Measurements from ENCODE around the gene ENDOU.

The ENDOU gene

GRCh38 chr12:47710278-47710677 lies 15.0 kb downstream of the ENDOU start:
- Histone ChIP-seq H3K4me1 (ENCODE audit: control insufficient read depth, insufficient read depth, low read length) (no peaks in the 10 kb centered on the region), H3K27me3 (ENCODE audit: control insufficient read depth, insufficient read depth, low read length) (no peaks in the 10 kb centered on the region), H3K36me3 (ENCODE audit: control insufficient read depth, insufficient read depth, low read length) (no peaks in the 10 kb centered on the region), H3K9me3 (ENCODE audit: control insufficient read depth, insufficient read depth, low read length) (no peaks in the 10 kb centered on the region), H3K9ac (ENCODE audit: low read depth, low read length) (no peak overlapping the region), H3K4me3 (ENCODE audit: low read depth, low read length) (no peak overlapping the region)

GRCh38 chr12:47709671-47710070 lies 15.6 kb downstream of the ENDOU start:
- Histone ChIP-seq H3K36me3 (ENCODE audit: control insufficient read depth, insufficient read depth, low read length) (no peaks in the 10 kb centered on the region), H3K4me3 (ENCODE audit: low read depth, low read length) (no peak overlapping the region), H3K9ac (ENCODE audit: low read depth, low read length) (no peak overlapping the region), H3K27me3 (ENCODE audit: control insufficient read depth, insufficient read depth, low read length) (no peaks in the 10 kb centered on the region), H3K9me3 (ENCODE audit: control insufficient read depth, insufficient read depth, low read length) (no peaks in the 10 kb centered on the region), H3K4me1 (ENCODE audit: control insufficient read depth, insufficient read depth, low read length) (no peaks in the 10 kb centered on the region)

GRCh38 chr12:47709237-47709636 lies 16.1 kb downstream of the ENDOU start:
- Histone ChIP-seq H3K4me1 (ENCODE audit: control insufficient read depth, insufficient read depth, low read length) (no peaks in the 10 kb centered on the region), H3K36me3 (ENCODE audit: control insufficient read depth, insufficient read depth, low read length) (no peaks in the 10 kb centered on the region), H3K4me3 (ENCODE audit: low read depth, low read length) (no peak overlapping the region), H3K9me3 (ENCODE audit: control insufficient read depth, insufficient read depth, low read length) (no peaks in the 10 kb centered on the region), H3K9ac (ENCODE audit: low read depth, low read length) (no peak overlapping the region), H3K27me3 (ENCODE audit: control insufficient read depth, insufficient read depth, low read length) (no peaks in the 10 kb centered on the region)

GRCh38 chr12:47707905-47708543 lies 17.3 kb downstream of the ENDOU start:
- no peaks in the 10 kb centered on the region for H3K9me3 ChIP-seq (ENCODE audit: control insufficient read depth, insufficient read depth, low read length)
- no peaks in the 10 kb centered on the region for H3K36me3 ChIP-seq (ENCODE audit: control insufficient read depth, insufficient read depth, low read length)
- H3K4me1 ChIP-seq (ENCODE audit: control insufficient read depth, insufficient read depth, low read length) = no peaks in the 10 kb centered on the region
- H3K4me3 ChIP-seq (ENCODE audit: low read depth, low read length) = no peak overlapping the region
- no peak overlapping the region for H3K9ac ChIP-seq (ENCODE audit: low read depth, low read length)
- no peaks in the 10 kb centered on the region for H3K27me3 ChIP-seq (ENCODE audit: control insufficient read depth, insufficient read depth, low read length)

GRCh38 chr12:47707355-47707754 lies 17.9 kb downstream of the ENDOU start:
- Histone ChIP-seq H3K27me3 (ENCODE audit: control insufficient read depth, insufficient read depth, low read length) (no peaks in the 10 kb centered on the region), H3K9ac (ENCODE audit: low read depth, low read length) (no peak overlapping the region), H3K4me3 (ENCODE audit: low read depth, low read length) (no peak overlapping the region), H3K36me3 (ENCODE audit: control insufficient read depth, insufficient read depth, low read length) (no peaks in the 10 kb centered on the region), H3K9me3 (ENCODE audit: control insufficient read depth, insufficient read depth, low read length) (no peaks in the 10 kb centered on the region), H3K4me1 (ENCODE audit: control insufficient read depth, insufficient read depth, low read length) (no peaks in the 10 kb centered on the region)

- no peaks in the 10 kb centered on the region for H3K27me3 ChIP-seq (ENCODE audit: control insufficient read depth, insufficient read depth, low read length)
These were observed 19.5 kb downstream of the ENDOU start, which contains the start of gene RPAP3 for GRCh38 chr12:47705566-47706425. RPAP3 (minus strand) TSS chr12:47706030; CDS start chr12:47702840, 3,190 bp downstream.

GRCh38 chr12:47705229-47705565 lies 20.1 kb downstream of the ENDOU start:
- Histone ChIP-seq H3K36me3 (ENCODE audit: control insufficient read depth, insufficient read depth, low read length) (no peaks in the 10 kb centered on the region), H3K9me3 (ENCODE audit: control insufficient read depth, insufficient read depth, low read length) (no peaks in the 10 kb centered on the region), H3K27me3 (ENCODE audit: control insufficient read depth, insufficient read depth, low read length) (no peaks in the 10 kb centered on the region), H3K4me3 (ENCODE audit: low read depth, low read length) (peak overlapping the region; percentile 71), H3K4me1 (ENCODE audit: control insufficient read depth, insufficient read depth, low read length) (no peaks in the 10 kb centered on the region), H3K9ac (ENCODE audit: low read depth, low read length) (peak overlapping the region; percentile 47)

More at GRCh38 chr12:47705566-47706425, 19.5 kb downstream of the ENDOU start, which contains the start of gene RPAP3:
- H3K36me3 ChIP-seq (ENCODE audit: control insufficient read depth, insufficient read depth, low read length) = no peaks in the 10 kb centered on the region
- peak within 1 kb of the TSS; percentile 62 for H3K9ac ChIP-seq (ENCODE audit: low read depth, low read length)
- H3K4me1 ChIP-seq (ENCODE audit: control insufficient read depth, insufficient read depth, low read length) = no peaks in the 10 kb centered on the region
- H3K9me3 ChIP-seq (ENCODE audit: control insufficient read depth, insufficient read depth, low read length) = no peaks in the 10 kb centered on the region
- H3K4me3 ChIP-seq (ENCODE audit: low read depth, low read length) = peak within 1 kb of the TSS; percentile 71

- Histone ChIP-seq H3K27me3 (ENCODE audit: control insufficient read depth, insufficient read depth, low read length) (no peaks in the 10 kb centered on the region), H3K4me1 (ENCODE audit: control insufficient read depth, insufficient read depth, low read length) (no peaks in the 10 kb centered on the region), H3K9ac (ENCODE audit: low read depth, low read length) (no peak overlapping the region), H3K9me3 (ENCODE audit: control insufficient read depth, insufficient read depth, low read length) (no peaks in the 10 kb centered on the region), H3K4me3 (ENCODE audit: low read depth, low read length) (peak overlapping the region; percentile 71), H3K36me3 (ENCODE audit: control insufficient read depth, insufficient read depth, low read length) (no peaks in the 10 kb centered on the region)
These were observed 20.6 kb downstream of the ENDOU start for GRCh38 chr12:47704719-47705118.

- Histone ChIP-seq H3K4me3 (ENCODE audit: low read depth, low read length) (no peak overlapping the region), H3K9ac (ENCODE audit: low read depth, low read length) (no peak overlapping the region), H3K9me3 (ENCODE audit: control insufficient read depth, insufficient read depth, low read length) (no peaks in the 10 kb centered on the region), H3K27me3 (ENCODE audit: control insufficient read depth, insufficient read depth, low read length) (no peaks in the 10 kb centered on the region), H3K36me3 (ENCODE audit: control insufficient read depth, insufficient read depth, low read length) (peaks cover 8% of the 10 kb centered on the region), H3K4me1 (ENCODE audit: control insufficient read depth, insufficient read depth, low read length) (no peaks in the 10 kb centered on the region)
These were observed 25.0 kb downstream of the ENDOU start for GRCh38 chr12:47700263-47700662.

GRCh38 chr12:47698631-47699030 lies 26.7 kb downstream of the ENDOU start:
- Histone ChIP-seq H3K4me3 (ENCODE audit: low read depth, low read length) (no peak overlapping the region), H3K4me1 (ENCODE audit: control insufficient read depth, insufficient read depth, low read length) (no peaks in the 10 kb centered on the region), H3K36me3 (ENCODE audit: control insufficient read depth, insufficient read depth, low read length) (peaks cover 8% of the 10 kb centered on the region), H3K9ac (ENCODE audit: low read depth, low read length) (no peak overlapping the region), H3K9me3 (ENCODE audit: control insufficient read depth, insufficient read depth, low read length) (no peaks in the 10 kb centered on the region), H3K27me3 (ENCODE audit: control insufficient read depth, insufficient read depth, low read length) (no peaks in the 10 kb centered on the region)

GRCh38 chr12:47698055-47698454 lies 27.2 kb downstream of the ENDOU start:
- Histone ChIP-seq H3K9me3 (ENCODE audit: control insufficient read depth, insufficient read depth, low read length) (no peaks in the 10 kb centered on the region), H3K36me3 (ENCODE audit: control insufficient read depth, insufficient read depth, low read length) (peaks cover 8% of the 10 kb centered on the region), H3K4me1 (ENCODE audit: control insufficient read depth, insufficient read depth, low read length) (no peaks in the 10 kb centered on the region), H3K4me3 (ENCODE audit: low read depth, low read length) (no peak overlapping the region), H3K9ac (ENCODE audit: low read depth, low read length) (no peak overlapping the region), H3K27me3 (ENCODE audit: control insufficient read depth, insufficient read depth, low read length) (no peaks in the 10 kb centered on the region)

- no peak overlapping the region for H3K4me3 ChIP-seq (ENCODE audit: low read depth, low read length)
- no peaks in the 10 kb centered on the region for H3K27me3 ChIP-seq (ENCODE audit: control insufficient read depth, insufficient read depth, low read length)
- no peaks in the 10 kb centered on the region for H3K4me1 ChIP-seq (ENCODE audit: control insufficient read depth, insufficient read depth, low read length)
- no peaks in the 10 kb centered on the region for H3K9me3 ChIP-seq (ENCODE audit: control insufficient read depth, insufficient read depth, low read length)
- H3K9ac ChIP-seq (ENCODE audit: low read depth, low read length) = no peak overlapping the region
- H3K36me3 ChIP-seq (ENCODE audit: control insufficient read depth, insufficient read depth, low read length) = no peaks in the 10 kb centered on the region
These were observed 36.1 kb downstream of the ENDOU start for GRCh38 chr12:47689215-47689614.
